Adrenal gland (tissue), 12 donors: ENCODE data around the gene FAM111B. TPM values are rescaled to one million over a fixed set of nuclear protein-coding genes. Genes with fewer than 3 reads are reported as not detected.
A peak's percentile ranks its signal among the peaks of the same experiment; 100 is the strongest.
"Not testable (repeated sequence)": the region's sequence is repeated elsewhere in the genome, so short reads cannot be mapped to it uniquely, and the experiment has no call there.

ENCODE experiments used
- DNase-seq, 7 donors: peaks; one replicate each; pipeline ENCODE4 v3.0.0-alpha.2; 2019 to 2020
- H3K27ac ChIP-seq, 5 donors: fragments of 200-600 bp; sonication (generic) in 4 of 5; 1 replicate in 3 of 5; 2 replicates in 2 of 5; pipeline versions ENCODE4 v1.5.1 to v1.8.0; 2016 to 2020; ENCODE audit warnings: mild to moderate bottlenecking in 1 of 5
- H3K27me3 ChIP-seq: fragments of 200-600 bp; 2 replicates; pipeline ENCODE4 v1.8.0; 2021
- H3K36me3 ChIP-seq, 2 donors: fragments of 200-600 bp; replicated peaks in 1 of 2; 1 replicate in 1 of 2; 2 replicates in 1 of 2; pipeline versions ENCODE4 v1.5.1 to v1.8.0; 2018 to 2022
- H3K4me1 ChIP-seq, 2 donors: fragments of 200-600 bp; replicated peaks in 1 of 2; 1 replicate in 1 of 2; 2 replicates in 1 of 2; pipeline versions ENCODE4 v1.5.1 to v1.8.0; 2018 to 2021
- H3K4me3 ChIP-seq, 4 donors: fragments of 200-600 bp; sonication (generic) in 3 of 4; one replicate each; pipeline ENCODE4 v1.5.1; 2016 to 2018
- H3K9me3 ChIP-seq, 3 donors: fragments of 200-600 bp; sonication (generic) in 1 of 3; replicated peaks in 1 of 3; 1 replicate in 2 of 3; 2 replicates in 1 of 3; pipeline versions ENCODE4 v1.5.1 to v1.8.0; 2016 to 2021
- POLR2A ChIP-seq, 2 donors: fragments of 450-650 bp; IDR thresholded peaks; one replicate each; pipeline ENCODE4 v1.6.1; 2017; ENCODE audit warnings: antibody characterized with exemption in 2 of 2, mild to moderate bottlenecking in 2 of 2, moderate library complexity in 1 of 2
- WGBS, 4 donors: extraction: QIAGEN DNeasy Blood & Tissue Kit in 2 of 4; methylation state at CpG; one replicate each; pipeline versions ENCODE4 v1.1.5 to v1.1.7; 2013 to 2017; 5-methylcytosine and 5-hydroxymethylcytosine counted together
- intact Hi-C, 2 donors: fragments of 100-400 bp; cut with DNase I; formaldehyde crosslinking; loops; one replicate each; pipeline versions ENCODE4 v1.14.1 to v1.15.0; 2022 to 2023
- polyA plus RNA-seq, 3 donors: library from polyadenylated mRNA; stranded (reverse); fragments of 200-250 nt in 2 of 3; fragments of 350-450 nt in 1 of 3; fragmentation: Illumina TruSeq in 1 of 3; extraction: RNeasy Lipid Tissue Mini Kit (QIAGEN cat#74804) in 1 of 3; gene quantifications; one replicate each; pipeline ENCODE4 v1.2.3, GENCODE V29; 2013 to 2014
- total RNA-seq, 9 donors: library from RNA; depleted of rRNA in 4 of 9; stranded (reverse); fragments of >200 nt in 4 of 9; fragments of 120-200 nt in 1 of 9; fragmentation: NEBNext Ultra II Directional in 1 of 9; extraction: Animal tissue kit (Norgen Biotek cat#: 25700) in 1 of 9; gene quantifications; one replicate each; pipeline versions ENCODE4 v1.1.0 to v1.2.4, GENCODE V29; 2013 to 2023
- TF ChIP-seq, protein P1 (sequence below), 6 experiments: fragments of 450-650 bp in 4 of 6; fragments of 200-600 bp in 2 of 6; sonication (generic) in 1 of 6; IDR thresholded peaks; 1 replicate in 5 of 6; 2 replicates in 1 of 6; pipeline versions ENCODE4 v1.5.1 to v1.8.0; 2016 to 2021; ENCODE audit warnings: antibody characterized with exemption in 6 of 6, mild to moderate bottlenecking in 2 of 6, moderate library complexity in 1 of 6
- donor health status: healthy with polysubstance abuse.
- donor health status: Bipolar disorder and iron deficiency.
- donor health status: DM: yes; HTN: yes; CAD: no.
- donor health status: DM: no; HTN: no; CAD: no.
- donor health status: DM: no; HTN: no; CAD: no.
- donor health status: DM: yes; HTN: yes; CAD: no.

Gene FAM111B
- total and polyA plus RNA-seq, 12 donors = 0.08 to 14.1 (median 0.77) TPM; not detected in 1

DNA sequence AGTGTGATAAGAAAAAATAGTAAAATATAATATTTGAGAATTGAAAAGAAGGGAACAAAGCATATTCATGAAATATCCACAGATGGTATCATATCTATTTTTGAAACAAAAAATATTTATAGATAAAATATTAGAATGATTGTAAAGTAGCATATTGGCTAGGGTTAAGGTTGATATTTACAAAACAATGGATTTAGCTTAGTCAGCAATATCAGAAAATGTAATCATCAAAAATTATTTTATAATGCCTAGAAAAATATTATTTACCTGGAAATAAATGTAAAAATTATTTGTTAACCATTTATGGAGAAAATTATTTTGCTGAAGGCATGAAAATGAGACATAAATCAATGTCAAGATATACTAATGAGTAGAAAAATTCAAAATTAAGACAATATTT, 12.8 kb downstream of the FAM111B start:
- DNase-seq = no peak
- H3K27ac ChIP-seq = no peak overlapping the region
- H3K9me3 ChIP-seq = no peaks in the 10 kb centered on the region
- H3K36me3 ChIP-seq = no peaks in the 10 kb centered on the region
- no peaks in the 10 kb centered on the region for H3K4me1 ChIP-seq
- H3K4me3 ChIP-seq = no peak overlapping the region
- H3K27me3 ChIP-seq = no peaks in the 10 kb centered on the region
- TF ChIP-seq POLR2A (IDR thresholded peaks at IDR 0.05) = no peak
- TF ChIP-seq, protein P1, sequence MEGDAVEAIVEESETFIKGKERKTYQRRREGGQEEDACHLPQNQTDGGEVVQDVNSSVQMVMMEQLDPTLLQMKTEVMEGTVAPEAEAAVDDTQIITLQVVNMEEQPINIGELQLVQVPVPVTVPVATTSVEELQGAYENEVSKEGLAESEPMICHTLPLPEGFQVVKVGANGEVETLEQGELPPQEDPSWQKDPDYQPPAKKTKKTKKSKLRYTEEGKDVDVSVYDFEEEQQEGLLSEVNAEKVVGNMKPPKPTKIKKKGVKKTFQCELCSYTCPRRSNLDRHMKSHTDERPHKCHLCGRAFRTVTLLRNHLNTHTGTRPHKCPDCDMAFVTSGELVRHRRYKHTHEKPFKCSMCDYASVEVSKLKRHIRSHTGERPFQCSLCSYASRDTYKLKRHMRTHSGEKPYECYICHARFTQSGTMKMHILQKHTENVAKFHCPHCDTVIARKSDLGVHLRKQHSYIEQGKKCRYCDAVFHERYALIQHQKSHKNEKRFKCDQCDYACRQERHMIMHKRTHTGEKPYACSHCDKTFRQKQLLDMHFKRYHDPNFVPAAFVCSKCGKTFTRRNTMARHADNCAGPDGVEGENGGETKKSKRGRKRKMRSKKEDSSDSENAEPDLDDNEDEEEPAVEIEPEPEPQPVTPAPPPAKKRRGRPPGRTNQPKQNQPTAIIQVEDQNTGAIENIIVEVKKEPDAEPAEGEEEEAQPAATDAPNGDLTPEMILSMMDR (IDR thresholded peaks at IDR 0.05) = no peak
- intact Hi-C loops = no loop called here

DNA sequence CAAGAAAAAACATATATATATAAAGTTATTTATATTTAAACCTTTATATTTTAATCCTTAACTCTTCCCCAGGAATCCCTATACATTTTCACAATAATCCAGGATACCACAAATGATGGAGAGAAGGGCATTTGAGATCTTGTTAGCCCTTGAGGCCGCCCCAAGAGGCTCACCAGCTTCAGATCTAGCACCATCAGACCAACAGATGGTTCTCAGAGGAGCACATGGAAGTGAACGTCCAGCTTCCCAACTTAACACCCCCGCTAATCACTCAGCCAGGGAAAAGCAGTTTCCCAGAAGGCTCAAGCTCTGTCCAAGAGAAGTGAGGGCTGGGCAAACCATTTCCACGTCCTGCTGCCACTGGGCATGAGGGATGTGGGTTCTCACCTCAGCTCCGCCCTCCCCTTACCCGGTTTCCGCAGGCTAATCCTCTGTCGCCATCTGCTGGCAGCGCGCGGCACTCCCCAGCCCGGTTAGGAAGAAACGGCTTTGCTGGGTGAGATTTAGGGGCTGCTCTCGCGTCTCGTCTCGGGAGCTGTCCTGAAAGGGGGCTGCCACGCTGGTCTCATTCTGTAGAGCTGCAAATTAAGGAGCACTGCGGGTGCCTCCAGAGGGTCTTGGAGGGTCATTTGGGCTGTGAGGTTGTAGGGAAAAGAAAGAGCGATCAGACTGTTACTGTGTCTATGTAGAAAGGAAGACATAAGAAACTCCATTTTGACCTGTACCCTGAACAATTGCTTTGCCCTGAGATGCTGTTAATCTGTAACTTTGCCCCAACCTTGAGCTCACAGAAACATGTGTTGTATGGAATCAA, 28.8 kb downstream of the FAM111B start:
- no peaks in the 10 kb centered on the region for H3K27me3 ChIP-seq
- WGBS, 4 donors = 13 to 19% (median 14%) methylated on average over 10 to 20 of the region's 20 CpGs
- H3K4me1 ChIP-seq = no peaks in the 10 kb centered on the region
- TF ChIP-seq, protein P1 (IDR thresholded peaks at IDR 0.05) = peak; percentile 89 to 97 (median 96)
- no peak for TF ChIP-seq POLR2A (IDR thresholded peaks at IDR 0.05)
- H3K36me3 ChIP-seq = peaks cover 0 to 8% of the 10 kb centered on the region in 2 donors
- peak overlapping the region in 1 of 4 donors; percentile 8 for H3K4me3 ChIP-seq
- no peak overlapping the region for H3K27ac ChIP-seq
- no peaks in the 10 kb centered on the region for H3K9me3 ChIP-seq
- DNase-seq = peak; percentile 78 to 92 (median 87)
- intact Hi-C loops = loop anchor here in 1 of 2 donors (5.0 to 10.0 kb wide), 2 partner anchors 39 to 481 kb away; no protein-coding TSS in a partner anchor

DNA sequence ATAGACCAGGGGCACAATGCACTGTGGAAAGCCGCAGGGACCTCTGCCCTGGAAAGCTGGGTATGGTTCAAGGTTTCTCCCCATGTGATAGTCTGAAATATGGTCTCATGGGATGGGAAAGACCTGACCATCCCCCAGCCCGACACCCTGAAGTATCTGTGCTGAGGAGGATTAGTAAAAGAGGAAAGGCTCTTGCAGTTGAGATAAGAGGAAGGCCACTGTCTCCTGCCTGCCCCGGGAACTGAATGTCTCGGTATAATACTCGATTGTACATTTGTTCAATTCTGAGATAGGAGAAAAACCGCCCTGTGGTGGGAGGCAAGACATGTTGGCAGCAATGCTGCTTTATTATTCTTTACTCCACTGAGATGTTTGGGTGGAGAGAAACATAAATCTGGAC, 29.5 kb downstream of the FAM111B start:
- H3K36me3 ChIP-seq, H3K4me1 ChIP-seq, H3K27ac ChIP-seq, H3K9me3 ChIP-seq, DNase-seq, H3K27me3 ChIP-seq: not testable (repeated sequence)
- intact Hi-C loops = loop anchor here in 1 of 2 donors (5.0 to 10.0 kb wide), 2 partner anchors 39 to 482 kb away; no protein-coding TSS in a partner anchor
- WGBS, 4 donors = 30 to 69% (median 49%) methylated on average over 6 of the region's 6 CpGs
- peak overlapping the region in 1 of 4 donors; percentile 8 for H3K4me3 ChIP-seq

DNA sequence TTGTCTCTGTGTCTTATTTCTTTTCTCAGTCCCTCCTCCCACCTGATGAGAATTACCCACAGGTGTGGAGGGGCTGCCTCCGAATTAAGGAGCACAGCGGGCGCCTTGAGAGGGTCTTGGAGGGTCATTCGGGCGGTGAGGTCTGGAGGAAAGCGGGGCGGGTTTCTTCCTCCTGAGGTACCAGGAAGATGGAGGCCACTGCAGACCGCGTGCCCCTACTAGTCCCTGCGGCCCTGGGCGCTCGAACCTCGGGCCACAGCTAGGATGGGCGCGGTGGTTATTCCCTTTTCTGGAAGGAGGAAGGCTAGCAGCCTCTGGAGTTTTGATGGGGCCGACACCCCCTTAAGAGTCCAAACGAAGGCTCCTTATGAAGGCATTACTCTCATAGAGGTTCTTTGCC, 30.2 kb downstream of the FAM111B start:
- no peak for TF ChIP-seq POLR2A (IDR thresholded peaks at IDR 0.05)
- TF ChIP-seq, protein P1 (IDR thresholded peaks at IDR 0.05) = no peak
- intact Hi-C loops = loop anchor here in 1 of 2 donors (5.0 to 10.0 kb wide), 2 partner anchors 40 to 482 kb away; no protein-coding TSS in a partner anchor
- Histone ChIP-seq H3K4me1 (peaks cover 0 to 8% of the 10 kb centered on the region in 2 donors), H3K27ac (no peak overlapping the region), H3K9me3 (no peaks in the 10 kb centered on the region), H3K36me3 (peaks cover 0 to 5% of the 10 kb centered on the region in 2 donors), H3K27me3 (no peaks in the 10 kb centered on the region), H3K4me3 (no peak overlapping the region)
- DNase-seq = no peak
- 93 to 100% (median 95%) methylated on average over 17 of the region's 17 CpGs for WGBS, 4 donors
